GM19035 (cell line): ENCODE measurements around the gene PGGT1B.

Experiments
- ATAC-seq: cut with Tn5 transposase; IDR thresholded peaks from one replicate; pipeline ENCODE4 v1.9.1; 2021; ENCODE audit not compliant: unreplicated experiment

Gene PGGT1B

GRCh38 chr5:115262321-115263077, at the start of gene PGGT1B:
Gene PGGT1B (minus strand): TSS chr5:115262877. CDS start chr5:115262851, 26 bp downstream.
- ATAC-seq = peak; percentile 90

GRCh38 chr5:115309751-115310370, 47.2 kb upstream of the PGGT1B start:
- ATAC-seq = no peak

GRCh38 chr5:115308815-115309214, 46.1 kb upstream of the PGGT1B start:
- ATAC-seq = no peak

GRCh38 chr5:115306011-115306536, 43.4 kb upstream of the PGGT1B start:
- ATAC-seq = no peak

- ATAC-seq = no peak
Measured at GRCh38 chr5:115304496-115304895, 41.8 kb upstream of the PGGT1B start.

GRCh38 chr5:115298811-115299210, 36.1 kb upstream of the PGGT1B start:
- no peak for ATAC-seq

GRCh38 chr5:115297031-115297430, 34.4 kb upstream of the PGGT1B start:
- no peak for ATAC-seq

- ATAC-seq = peak; percentile 83
Measured at GRCh38 chr5:115296124-115297022, 33.7 kb upstream of the PGGT1B start, which contains the start of gene CCDC112. Gene CCDC112 (minus strand): TSS chr5:115296654. CDS start chr5:115296543, 111 bp downstream.

GRCh38 chr5:115295777-115296123, 33.1 kb upstream of the PGGT1B start:
- no peak for ATAC-seq

- no peak for ATAC-seq
Measured at GRCh38 chr5:115291397-115291796, 28.7 kb upstream of the PGGT1B start.

- no peak for ATAC-seq
Measured at GRCh38 chr5:115289104-115289503, 26.4 kb upstream of the PGGT1B start.

GRCh38 chr5:115284021-115284420, 21.3 kb upstream of the PGGT1B start:
- no peak for ATAC-seq

GRCh38 chr5:115282131-115282530, 19.5 kb upstream of the PGGT1B start:
- no peak for ATAC-seq

- ATAC-seq = no peak
Measured at GRCh38 chr5:115274584-115274983, 11.9 kb upstream of the PGGT1B start.

- ATAC-seq = no peak
Measured at GRCh38 chr5:115272297-115272958, 9.8 kb upstream of the PGGT1B start.

GRCh38 chr5:115271295-115272050, 8.8 kb upstream of the PGGT1B start:
- no peak for ATAC-seq

GRCh38 chr5:115267617-115268016, 4.9 kb upstream of the PGGT1B start:
- ATAC-seq = no peak

GRCh38 chr5:115265220-115265619, 2.5 kb upstream of the PGGT1B start:
- ATAC-seq = no peak

- no peak for ATAC-seq
Measured at GRCh38 chr5:115264786-115265185, 2.1 kb upstream of the PGGT1B start.

- no peak for ATAC-seq
Measured at GRCh38 chr5:115263078-115263380, 352 bp upstream of the PGGT1B start.
